ENCODE results near the gene GTPBP4.

- TF ChIP-seq CTCF (IDR thresholded peaks at IDR 0.05; ENCODE audit: insufficient read depth, low read depth, low read length) (no peak), EZH2 (IDR thresholded peaks at IDR 0.05; ENCODE audit: insufficient read depth, low read length) (no peak)
Measured at GRCh38 chr10:968546-969199, 19.6 kb upstream of the GTPBP4 start.
